HuH-7.5 (cell line): ENCODE results near the gene VSTM2B.

ENCODE experiments used
- DNase-seq: peaks from one replicate; pipeline ENCODE4 v3.0.0; 2011; ENCODE audit warnings: low spot score

The VSTM2B gene

GRCh38 chr19:29497241-29497640 lies 28.6 kb upstream of the VSTM2B start:
- no peak for DNase-seq

GRCh38 chr19:29497686-29498436 lies 27.9 kb upstream of the VSTM2B start:
- no peak for DNase-seq

GRCh38 chr19:29499261-29499920 lies 26.4 kb upstream of the VSTM2B start:
- DNase-seq, result no peak

- no peak for DNase-seq
Measured at GRCh38 chr19:29499921-29500590, 25.7 kb upstream of the VSTM2B start.

- no peak for DNase-seq
Measured at GRCh38 chr19:29501816-29502580, 23.8 kb upstream of the VSTM2B start.

GRCh38 chr19:29502581-29502850 lies 23.3 kb upstream of the VSTM2B start:
- DNase-seq, result no peak

GRCh38 chr19:29503140-29503758 lies 22.5 kb upstream of the VSTM2B start:
- DNase-seq, result no peak

GRCh38 chr19:29503785-29504184 lies 22.0 kb upstream of the VSTM2B start:
- no peak for DNase-seq

GRCh38 chr19:29504454-29504853 lies 21.3 kb upstream of the VSTM2B start:
- no peak for DNase-seq

GRCh38 chr19:29505097-29505824 lies 20.5 kb upstream of the VSTM2B start:
- no peak for DNase-seq

GRCh38 chr19:29506619-29506911 lies 19.2 kb upstream of the VSTM2B start:
- no peak for DNase-seq

GRCh38 chr19:29507081-29507860 lies 18.5 kb upstream of the VSTM2B start:
- DNase-seq, result no peak

- no peak for DNase-seq
Measured at GRCh38 chr19:29508181-29508580, 17.6 kb upstream of the VSTM2B start.

- no peak for DNase-seq
Measured at GRCh38 chr19:29509456-29509855, 16.3 kb upstream of the VSTM2B start.

GRCh38 chr19:29510701-29511265 lies 15.0 kb upstream of the VSTM2B start:
- no peak for DNase-seq

- DNase-seq, result no peak
Measured at GRCh38 chr19:29511768-29512167, 14.0 kb upstream of the VSTM2B start.

GRCh38 chr19:29512748-29513147 lies 13.0 kb upstream of the VSTM2B start:
- no peak for DNase-seq

GRCh38 chr19:29514525-29515232 lies 11.1 kb upstream of the VSTM2B start:
- no peak for DNase-seq

GRCh38 chr19:29515233-29515619 lies 10.6 kb upstream of the VSTM2B start:
- DNase-seq, result no peak
